Activated CD4-positive, alpha-beta memory T cell treated with anti-CD3 and anti-CD28 coated beads for 36 hours (primary cell): ENCODE results near the gene APOE. TPM values are rescaled to one million over a fixed set of nuclear protein-coding genes. Genes with fewer than 3 reads are reported as not detected.
"Not testable (repeated sequence)": the region's sequence is repeated elsewhere in the genome, so short reads cannot be mapped to it uniquely, and the experiment has no call there.

ENCODE experiments used
- CTCF ChIA-PET: fragments of 350-600 bp; sonication (Branson Sonifier 250); formaldehyde crosslinking; loops from one replicate; lab custom pipeline; 2021; ENCODE audit warnings: antibody characterized with exemption, inconsistent platforms; lab: Charles Lee
- POLR2A ChIA-PET: fragments of 350-600 bp; sonication (Branson Sonifier 250); formaldehyde crosslinking; loops from one replicate; lab custom pipeline; 2021; ENCODE audit warnings: antibody characterized with exemption; lab: Charles Lee
- DNase-seq: peaks from one replicate; pipeline ENCODE4 v3.0.0-alpha.2; 2020
- H3K27ac Mint-ChIP-seq: one replicate; pipeline ENCODE4 v1.8.0; 2021; ENCODE audit warnings: mixed read lengths
- H3K27me3 Mint-ChIP-seq: one replicate; pipeline ENCODE4 v1.8.0; 2021; ENCODE audit warnings: mixed read lengths
- H3K36me3 Mint-ChIP-seq: one replicate; pipeline ENCODE4 v1.8.0; 2021; ENCODE audit warnings: mixed read lengths
- H3K4me1 Mint-ChIP-seq: one replicate; pipeline ENCODE4 v1.8.0; 2021; ENCODE audit warnings: low read depth, mixed read lengths
- H3K4me3 Mint-ChIP-seq: one replicate; pipeline ENCODE4 v1.8.0; 2021; ENCODE audit warnings: mild to moderate bottlenecking, mixed read lengths
- H3K9me3 Mint-ChIP-seq: one replicate; pipeline ENCODE4 v1.8.0; 2021; ENCODE audit warnings: mixed read lengths
- intact Hi-C: fragments of 100-400 bp; cut with micrococcal nuclease; formaldehyde crosslinking; loops from one replicate; pipeline ENCODE4 v1.15.1; 2023
- total RNA-seq, 2 experiments: library from RNA; stranded (reverse); gene quantifications; one replicate each; pipeline ENCODE4 v1.2.3, GENCODE V29; 2021

Gene APOE
- total RNA-seq, 2 experiments from 2014 or later, result 0.44 to 0.48 TPM

DNA sequence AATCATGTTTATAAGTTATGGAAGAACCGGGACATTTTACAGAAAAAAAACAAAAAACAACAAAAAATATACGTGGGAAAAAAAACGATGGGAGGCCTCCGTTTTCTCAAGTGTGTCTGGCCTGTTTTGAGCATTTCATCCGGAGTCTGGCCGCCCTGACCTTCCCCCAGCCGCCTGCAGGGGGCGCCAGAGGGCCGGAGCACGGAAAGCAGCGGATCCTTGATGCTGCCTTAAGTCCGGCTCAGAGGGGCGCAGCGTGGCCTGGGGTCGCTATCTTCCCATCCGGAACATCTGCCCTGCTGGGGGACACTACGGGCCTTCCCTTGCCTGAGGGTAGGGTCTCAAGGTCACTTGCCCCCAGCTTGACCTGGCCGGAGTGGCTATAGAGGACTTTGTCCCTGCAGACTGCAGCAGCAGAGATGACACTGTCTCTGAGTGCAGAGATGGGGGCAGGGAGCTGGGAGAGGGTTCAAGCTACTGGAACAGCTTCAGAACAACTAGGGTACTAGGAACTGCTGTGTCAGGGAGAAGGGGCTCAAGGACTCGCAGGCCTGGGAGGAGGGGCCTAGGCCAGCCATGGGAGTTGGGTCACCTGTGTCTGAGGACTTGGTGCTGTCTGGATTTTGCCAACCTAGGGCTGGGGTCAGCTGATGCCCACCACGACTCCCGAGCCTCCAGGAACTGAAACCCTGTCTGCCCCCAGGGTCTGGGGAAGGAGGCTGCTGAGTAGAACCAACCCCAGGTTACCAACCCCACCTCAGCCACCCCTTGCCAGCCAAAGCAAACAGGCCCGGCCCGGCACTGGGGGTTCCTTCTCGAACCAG lies 1.8 kb upstream of the APOE start:
- Mint-ChIP-seq H3K4me1 (peaks cover 6% of the 10 kb centered on the region), H3K9me3 (no peaks in the 10 kb centered on the region), H3K36me3 (peaks cover 17% of the 10 kb centered on the region), H3K27me3 (peaks cover 18% of the 10 kb centered on the region), H3K27ac (no peak overlapping the region), H3K4me3 (no peak overlapping the region)
- peak; percentile 82 for DNase-seq
- CTCF ChIA-PET, result interaction anchor here (0.6 to 4.6 kb wide), 7 partner anchors 8 to 57 kb away, joined by 3 to 23 read pairs (median 11); partner anchors contain the start of gene TOMM40
- POLR2A ChIA-PET, result interaction anchor here (1.7 kb wide), 1 partner anchor 11 kb away, joined by 5 read pairs; the partner anchor contains the start of gene APOC1
- intact Hi-C loops, result loop anchor here (1.0 kb wide), 1 partner anchor 47 kb away; no protein-coding TSS in a partner anchor

DNA sequence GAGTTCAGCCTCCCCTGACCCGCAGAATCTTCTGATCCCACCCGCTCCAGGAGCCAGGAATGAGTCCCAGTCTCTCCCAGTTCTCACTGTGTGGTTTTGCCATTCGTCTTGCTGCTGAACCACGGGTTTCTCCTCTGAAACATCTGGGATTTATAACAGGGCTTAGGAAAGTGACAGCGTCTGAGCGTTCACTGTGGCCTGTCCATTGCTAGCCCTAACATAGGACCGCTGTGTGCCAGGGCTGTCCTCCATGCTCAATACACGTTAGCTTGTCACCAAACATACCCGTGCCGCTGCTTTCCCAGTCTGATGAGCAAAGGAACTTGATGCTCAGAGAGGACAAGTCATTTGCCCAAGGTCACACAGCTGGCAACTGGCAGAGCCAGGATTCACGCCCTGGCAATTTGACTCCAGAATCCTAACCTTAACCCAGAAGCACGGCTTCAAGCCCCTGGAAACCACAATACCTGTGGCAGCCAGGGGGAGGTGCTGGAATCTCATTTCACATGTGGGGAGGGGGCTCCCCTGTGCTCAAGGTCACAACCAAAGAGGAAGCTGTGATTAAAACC lies 1.1 kb upstream of the APOE start:
- no peak for DNase-seq
- ChIA-PET POLR2A (interaction anchor here (1.7 kb wide), 1 partner anchor 10 kb away, joined by 5 read pairs; the partner anchor contains the start of gene APOC1), CTCF (interaction anchor here (0.6 to 4.6 kb wide), 8 partner anchors 8 to 155 kb away, joined by 3 to 23 read pairs (median 7); partner anchors contain the start of gene TOMM40)
- Mint-ChIP-seq H3K4me3 (no peak overlapping the region), H3K9me3 (no peaks in the 10 kb centered on the region), H3K4me1 (peaks cover 6% of the 10 kb centered on the region), H3K27me3 (peaks cover 18% of the 10 kb centered on the region), H3K36me3 (peaks cover 17% of the 10 kb centered on the region), H3K27ac (no peak overlapping the region)
- intact Hi-C loops, result no loop called here

DNA sequence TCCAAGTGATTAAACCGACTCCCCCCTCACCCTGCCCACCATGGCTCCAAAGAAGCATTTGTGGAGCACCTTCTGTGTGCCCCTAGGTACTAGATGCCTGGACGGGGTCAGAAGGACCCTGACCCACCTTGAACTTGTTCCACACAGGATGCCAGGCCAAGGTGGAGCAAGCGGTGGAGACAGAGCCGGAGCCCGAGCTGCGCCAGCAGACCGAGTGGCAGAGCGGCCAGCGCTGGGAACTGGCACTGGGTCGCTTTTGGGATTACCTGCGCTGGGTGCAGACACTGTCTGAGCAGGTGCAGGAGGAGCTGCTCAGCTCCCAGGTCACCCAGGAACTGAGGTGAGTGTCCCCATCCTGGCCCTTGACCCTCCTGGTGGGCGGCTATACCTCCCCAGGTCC lies 2.0 kb downstream of the APOE start:
- CTCF ChIA-PET, result interaction anchor here (0.6 to 1.3 kb wide), 3 partner anchors 41 to 152 kb away, joined by 3 read pairs; no protein-coding TSS in a partner anchor
- peaks cover 5% of the 10 kb centered on the region for H3K36me3 Mint-ChIP-seq
- intact Hi-C loops, result no loop called here

DNA sequence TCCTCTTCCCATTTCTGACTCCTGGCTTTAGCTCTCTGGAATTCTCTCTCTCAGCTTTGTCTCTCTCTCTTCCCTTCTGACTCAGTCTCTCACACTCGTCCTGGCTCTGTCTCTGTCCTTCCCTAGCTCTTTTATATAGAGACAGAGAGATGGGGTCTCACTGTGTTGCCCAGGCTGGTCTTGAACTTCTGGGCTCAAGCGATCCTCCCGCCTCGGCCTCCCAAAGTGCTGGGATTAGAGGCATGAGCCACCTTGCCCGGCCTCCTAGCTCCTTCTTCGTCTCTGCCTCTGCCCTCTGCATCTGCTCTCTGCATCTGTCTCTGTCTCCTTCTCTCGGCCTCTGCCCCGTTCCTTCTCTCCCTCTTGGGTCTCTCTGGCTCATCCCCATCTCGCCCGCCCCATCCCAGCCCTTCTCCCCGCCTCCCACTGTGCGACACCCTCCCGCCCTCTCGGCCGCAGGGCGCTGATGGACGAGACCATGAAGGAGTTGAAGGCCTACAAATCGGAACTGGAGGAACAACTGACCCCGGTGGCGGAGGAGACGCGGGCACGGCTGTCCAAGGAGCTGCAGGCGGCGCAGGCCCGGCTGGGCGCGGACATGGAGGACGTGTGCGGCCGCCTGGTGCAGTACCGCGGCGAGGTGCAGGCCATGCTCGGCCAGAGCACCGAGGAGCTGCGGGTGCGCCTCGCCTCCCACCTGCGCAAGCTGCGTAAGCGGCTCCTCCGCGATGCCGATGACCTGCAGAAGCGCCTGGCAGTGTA lies 2.7 kb downstream of the APOE start:
- intact Hi-C loops, result no loop called here
- ChIA-PET POLR2A (no interaction called here), CTCF (interaction anchor here (0.6 to 1.3 kb wide), 3 partner anchors 40 to 151 kb away, joined by 3 read pairs; no protein-coding TSS in a partner anchor)
- Mint-ChIP-seq H3K27me3 (peaks cover 32% of the 10 kb centered on the region), H3K36me3 (peaks cover 2% of the 10 kb centered on the region), H3K27ac (no peak overlapping the region), H3K4me1 (peaks cover 6% of the 10 kb centered on the region), H3K9me3 (no peaks in the 10 kb centered on the region), H3K4me3 (no peak overlapping the region)
- no peak for DNase-seq

More for the DNA sequence above, 2.0 kb downstream of the APOE start:
- POLR2A ChIA-PET, result no interaction called here
- Mint-ChIP-seq H3K27ac (no peak overlapping the region), H3K9me3 (no peaks in the 10 kb centered on the region), H3K4me1 (peaks cover 6% of the 10 kb centered on the region), H3K27me3 (peaks cover 26% of the 10 kb centered on the region), H3K4me3 (no peak overlapping the region)
- DNase-seq, result no peak

DNA sequence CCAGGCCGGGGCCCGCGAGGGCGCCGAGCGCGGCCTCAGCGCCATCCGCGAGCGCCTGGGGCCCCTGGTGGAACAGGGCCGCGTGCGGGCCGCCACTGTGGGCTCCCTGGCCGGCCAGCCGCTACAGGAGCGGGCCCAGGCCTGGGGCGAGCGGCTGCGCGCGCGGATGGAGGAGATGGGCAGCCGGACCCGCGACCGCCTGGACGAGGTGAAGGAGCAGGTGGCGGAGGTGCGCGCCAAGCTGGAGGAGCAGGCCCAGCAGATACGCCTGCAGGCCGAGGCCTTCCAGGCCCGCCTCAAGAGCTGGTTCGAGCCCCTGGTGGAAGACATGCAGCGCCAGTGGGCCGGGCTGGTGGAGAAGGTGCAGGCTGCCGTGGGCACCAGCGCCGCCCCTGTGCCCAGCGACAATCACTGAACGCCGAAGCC lies 3.3 kb downstream of the APOE start:
- intact Hi-C loops, result no loop called here
- H3K27me3 Mint-ChIP-seq, result peaks cover 37% of the 10 kb centered on the region
- H3K27ac Mint-ChIP-seq, result no peak overlapping the region
- CTCF ChIA-PET, result no interaction called here
- H3K4me1 Mint-ChIP-seq, result peaks cover 6% of the 10 kb centered on the region
- POLR2A ChIA-PET, result no interaction called here
- H3K36me3 Mint-ChIP-seq, result no peaks in the 10 kb centered on the region
- DNase-seq, result no peak
- H3K4me3 Mint-ChIP-seq, result no peak overlapping the region
- no peaks in the 10 kb centered on the region for H3K9me3 Mint-ChIP-seq

DNA sequence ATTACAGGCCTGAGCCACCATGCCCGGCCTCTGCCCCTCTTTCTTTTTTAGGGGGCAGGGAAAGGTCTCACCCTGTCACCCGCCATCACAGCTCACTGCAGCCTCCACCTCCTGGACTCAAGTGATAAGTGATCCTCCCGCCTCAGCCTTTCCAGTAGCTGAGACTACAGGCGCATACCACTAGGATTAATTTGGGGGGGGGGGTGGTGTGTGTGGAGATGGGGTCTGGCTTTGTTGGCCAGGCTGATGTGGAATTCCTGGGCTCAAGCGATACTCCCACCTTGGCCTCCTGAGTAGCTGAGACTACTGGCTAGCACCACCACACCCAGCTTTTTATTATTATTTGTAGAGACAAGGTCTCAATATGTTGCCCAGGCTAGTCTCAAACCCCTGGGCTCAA lies 4.2 kb downstream of the APOE start:
- CTCF ChIA-PET, result no interaction called here
- peaks cover 43% of the 10 kb centered on the region for H3K27me3 Mint-ChIP-seq
- intact Hi-C loops, result no loop called here

DNA sequence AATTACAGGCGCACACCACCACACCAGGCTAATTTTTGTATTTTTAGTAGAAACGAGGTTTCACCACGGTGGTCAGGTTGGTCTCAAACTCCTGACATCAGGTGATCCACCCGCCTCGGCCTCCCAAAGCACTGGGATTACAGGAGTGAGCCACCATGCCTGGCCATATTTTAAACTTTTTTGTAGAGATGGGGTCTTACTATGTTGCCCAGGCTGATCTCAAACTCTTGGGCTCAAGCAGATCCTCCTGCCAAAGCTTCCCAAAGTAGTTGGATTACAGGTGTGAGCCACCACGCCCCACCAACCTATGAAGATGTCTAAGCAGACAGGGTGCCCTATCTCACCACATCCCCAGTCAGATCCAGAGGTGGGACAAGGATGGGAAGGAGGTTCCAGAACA lies 6.3 kb downstream of the APOE start:
- H3K4me3 Mint-ChIP-seq, H3K27ac Mint-ChIP-seq, H3K36me3 Mint-ChIP-seq: not testable (repeated sequence)

More for the DNA sequence above, 4.2 kb downstream of the APOE start:
- Mint-ChIP-seq H3K9me3 (no peaks in the 10 kb centered on the region), H3K4me3 (no peak overlapping the region), H3K27ac (no peak overlapping the region), H3K36me3 (no peaks in the 10 kb centered on the region), H3K4me1 (peaks cover 13% of the 10 kb centered on the region)
- POLR2A ChIA-PET, result no interaction called here
- DNase-seq, result no peak

DNA sequence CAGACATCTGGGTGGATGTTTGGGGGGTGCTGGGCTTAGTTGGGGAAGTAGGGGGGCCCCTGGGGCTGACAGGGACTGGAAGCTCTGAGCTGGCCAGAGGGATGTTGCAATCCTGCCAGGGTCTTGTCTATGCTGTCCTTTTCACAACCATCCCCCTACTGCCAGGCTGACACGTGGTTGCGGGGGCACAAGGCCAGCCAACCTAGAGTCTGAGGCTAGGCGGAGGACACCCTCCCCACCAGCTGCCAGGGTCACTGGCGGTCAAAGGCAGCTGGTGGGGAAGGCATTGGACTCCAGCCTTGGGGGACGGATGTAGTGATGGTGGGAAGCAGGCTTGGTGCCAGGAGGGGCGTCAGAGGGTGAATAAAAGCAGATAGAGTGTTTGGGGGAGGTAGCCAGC lies 7.3 kb downstream of the APOE start:
- Mint-ChIP-seq H3K9me3 (no peaks in the 10 kb centered on the region), H3K27me3 (peaks cover 29% of the 10 kb centered on the region), H3K36me3 (no peaks in the 10 kb centered on the region), H3K4me1 (peaks cover 9% of the 10 kb centered on the region), H3K4me3 (no peak overlapping the region), H3K27ac (no peak overlapping the region)
- no peak for DNase-seq
- intact Hi-C loops, result no loop called here
- CTCF ChIA-PET, result interaction anchor here (0.9 to 2.1 kb wide), 2 partner anchors 9 to 39 kb away, joined by 3 to 11 read pairs; no protein-coding TSS in a partner anchor
- POLR2A ChIA-PET, result interaction anchor here (0.6 kb wide), 1 partner anchor 387 kb away, joined by 6 read pairs; no protein-coding TSS in a partner anchor

More for the DNA sequence above, 6.3 kb downstream of the APOE start:
- POLR2A ChIA-PET, intact Hi-C loops, H3K4me1 Mint-ChIP-seq, H3K9me3 Mint-ChIP-seq, DNase-seq: not testable (repeated sequence)
- CTCF ChIA-PET, result interaction anchor here (1.0 to 2.1 kb wide), 2 partner anchors 8 to 13 kb away, joined by 4 to 11 read pairs; no protein-coding TSS in a partner anchor
- H3K27me3 Mint-ChIP-seq, result peaks cover 31% of the 10 kb centered on the region

DNA sequence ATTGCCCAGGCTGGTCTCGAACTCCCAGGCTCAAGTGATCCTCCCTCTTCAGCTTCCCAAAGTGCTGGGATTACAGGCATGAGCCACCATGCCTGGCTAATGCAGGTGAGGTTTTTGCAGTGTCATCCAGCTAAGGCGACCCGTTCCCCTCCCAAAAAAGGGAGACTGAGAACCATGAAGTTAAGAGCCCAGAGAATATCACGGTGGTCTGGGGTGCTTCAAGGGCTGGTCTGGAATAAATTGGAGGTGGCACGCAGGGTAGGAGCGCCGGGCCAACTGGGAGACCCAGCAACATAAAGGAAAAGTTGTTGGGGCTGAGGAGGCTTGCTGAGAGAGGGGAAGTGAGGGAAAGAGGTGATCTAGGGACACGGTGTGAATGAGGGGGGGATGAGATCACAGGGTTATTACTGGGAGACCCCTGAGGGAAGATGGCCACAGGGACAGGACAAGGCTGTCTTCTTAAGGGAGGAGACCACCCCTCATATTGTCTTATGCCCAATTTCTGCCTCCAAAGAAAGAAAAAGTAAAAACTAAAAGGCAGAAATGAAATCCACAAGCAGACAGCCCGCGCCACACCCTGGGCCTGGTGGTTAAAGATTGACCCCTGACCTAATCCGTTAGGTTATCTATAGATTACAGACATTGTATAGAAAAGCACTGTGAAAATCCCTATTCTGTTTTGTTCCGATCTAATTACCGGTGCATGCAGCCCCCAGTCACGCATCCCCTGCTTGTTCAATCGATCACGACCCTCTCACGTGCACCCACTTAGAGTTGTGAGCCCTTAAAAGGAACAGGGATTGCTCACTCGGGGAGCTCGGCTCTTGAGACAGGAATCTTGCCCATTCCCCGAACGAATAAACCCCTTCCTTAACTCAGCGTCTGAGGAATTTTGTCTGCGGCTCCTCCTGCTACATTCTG lies 8.2 kb downstream of the APOE start:
- H3K27ac Mint-ChIP-seq, intact Hi-C loops, H3K9me3 Mint-ChIP-seq, H3K4me1 Mint-ChIP-seq, H3K36me3 Mint-ChIP-seq, DNase-seq: not testable (repeated sequence)
- ChIA-PET CTCF (interaction anchor here (0.9 to 2.1 kb wide), 2 partner anchors 10 to 38 kb away, joined by 3 to 11 read pairs; no protein-coding TSS in a partner anchor), POLR2A (interaction anchor here (0.6 kb wide), 1 partner anchor 386 kb away, joined by 6 read pairs; no protein-coding TSS in a partner anchor)
- peak overlapping the region; percentile 92 for H3K4me3 Mint-ChIP-seq
- H3K27me3 Mint-ChIP-seq, result peaks cover 26% of the 10 kb centered on the region

DNA sequence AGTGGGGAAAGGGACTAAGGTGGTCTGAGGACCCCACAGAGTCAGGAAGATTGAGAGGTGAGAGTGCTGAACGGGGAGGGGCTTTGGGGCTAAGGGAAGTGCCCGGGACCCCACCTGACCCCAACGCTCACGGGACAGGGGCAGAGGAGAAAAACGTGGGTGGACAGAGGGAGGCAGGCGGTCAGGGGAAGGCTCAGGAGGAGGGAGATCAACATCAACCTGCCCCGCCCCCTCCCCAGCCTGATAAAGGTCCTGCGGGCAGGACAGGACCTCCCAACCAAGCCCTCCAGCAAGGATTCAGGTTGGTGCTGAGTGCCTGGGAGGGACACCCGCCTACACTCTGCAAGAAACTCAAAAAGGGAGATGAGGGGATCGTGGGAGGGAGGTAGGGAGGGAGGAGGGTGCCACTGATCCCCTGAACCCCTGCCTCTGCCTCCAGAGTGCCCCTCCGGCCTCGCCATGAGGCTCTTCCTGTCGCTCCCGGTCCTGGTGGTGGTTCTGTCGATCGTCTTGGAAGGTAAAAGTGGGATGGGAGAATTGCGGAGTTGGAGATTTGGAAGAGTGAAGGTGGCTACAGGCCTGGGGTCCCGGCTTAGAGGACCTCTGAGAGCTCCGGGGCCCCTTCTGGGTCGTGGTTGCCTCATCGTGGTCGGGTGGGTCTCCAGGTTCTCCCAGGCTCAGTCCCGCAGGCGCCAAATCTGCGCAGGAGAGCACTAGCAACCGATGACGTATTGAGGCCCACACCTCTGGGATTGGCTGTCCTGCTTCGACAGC lies 9.0 kb downstream of the APOE start, which contains the start of gene APOC1:
TSS of gene APOC1 (plus strand) at position 176 of the 774 bp plus-strand sequence. CDS start at position 460, 284 bp downstream.
- intact Hi-C loops, H3K36me3 Mint-ChIP-seq, H3K4me1 Mint-ChIP-seq, H3K9me3 Mint-ChIP-seq: not testable (repeated sequence)
- peaks cover 26% of the 10 kb centered on the region for H3K27me3 Mint-ChIP-seq
- H3K27ac Mint-ChIP-seq, result peak within 1 kb of the TSS; percentile 59
- DNase-seq, result peak; percentile 87
- H3K4me3 Mint-ChIP-seq, result peak within 1 kb of the TSS; percentile 92
- ChIA-PET POLR2A (interaction anchor here (1.3 kb wide), 1 partner anchor 10 kb away, joined by 5 read pairs; the partner anchor contains the start of gene APOE), CTCF (interaction anchor here (0.8 to 1.3 kb wide), 2 partner anchors 38 to 145 kb away, joined by 3 to 5 read pairs; no protein-coding TSS in a partner anchor)
